HUES6 (cell line): ENCODE results near the gene C1S.

Experiments used
- H3K27ac ChIP-seq: 2 replicates; pipeline ENCODE4 v1.7.0; 2013; ENCODE audit warnings: low read depth, mild to moderate bottlenecking, low read length, inconsistent platforms
- H3K27me3 ChIP-seq: 2 replicates; pipeline ENCODE4 v1.6.1; 2013; ENCODE audit warnings: low read length; ENCODE audit not compliant: control insufficient read depth, insufficient read depth
- H3K36me3 ChIP-seq: 2 replicates; pipeline ENCODE4 v1.6.1; 2013; ENCODE audit warnings: low read length; ENCODE audit not compliant: control insufficient read depth, insufficient read depth
- H3K4me1 ChIP-seq: 2 replicates; pipeline ENCODE4 v1.6.1; 2013; ENCODE audit warnings: low read length; ENCODE audit not compliant: control insufficient read depth, insufficient read depth
- H3K4me3 ChIP-seq: 2 replicates; pipeline ENCODE4 v1.5.1; 2013; ENCODE audit warnings: low read depth, low read length
- H3K9ac ChIP-seq: one replicate; pipeline ENCODE4 v1.6.1; 2013; ENCODE audit warnings: mild to moderate bottlenecking, low read length
- H3K9me3 ChIP-seq: 2 replicates; pipeline ENCODE4 v1.6.1; 2013; ENCODE audit warnings: low read depth, low read length; ENCODE audit not compliant: control insufficient read depth, insufficient read depth

Gene C1S

GRCh38 chr12:7113389-7113871 lies 52.9 kb downstream of the C1S start:
- Histone ChIP-seq H3K27me3 (0 out of 2 replicates have a peak, but pooled peaks cover 12% of the 10 kb centered on the region), H3K9me3 (no peaks in the 10 kb centered on the region), H3K4me1 (peaks cover 8% of the 10 kb centered on the region), H3K27ac (no peak overlapping the region), H3K4me3 (no peak overlapping the region), H3K9ac (no peak overlapping the region), H3K36me3 (no peaks in the 10 kb centered on the region)

GRCh38 chr12:7114008-7114407 lies 53.5 kb downstream of the C1S start:
- H3K9ac ChIP-seq = no peak overlapping the region
- H3K4me1 ChIP-seq = peaks cover 8% of the 10 kb centered on the region
- H3K27me3 ChIP-seq = 0 out of 2 replicates have a peak, but pooled peaks cover 12% of the 10 kb centered on the region
- H3K27ac ChIP-seq = no peak overlapping the region
- H3K9me3 ChIP-seq = no peaks in the 10 kb centered on the region
- no peaks in the 10 kb centered on the region for H3K36me3 ChIP-seq
- no peak overlapping the region for H3K4me3 ChIP-seq

GRCh38 chr12:7114851-7115250 lies 54.3 kb downstream of the C1S start:
- Histone ChIP-seq H3K27ac (no peak overlapping the region), H3K4me3 (no peak overlapping the region), H3K9ac (no peak overlapping the region), H3K9me3 (no peaks in the 10 kb centered on the region), H3K36me3 (no peaks in the 10 kb centered on the region), H3K27me3 (0 out of 2 replicates have a peak, but pooled peaks cover 7% of the 10 kb centered on the region), H3K4me1 (peaks cover 3% of the 10 kb centered on the region; the same call in 1 of the 2 replicates)

- Histone ChIP-seq H3K4me3 (no peak overlapping the region), H3K9ac (no peak overlapping the region), H3K27me3 (0 out of 2 replicates have a peak, but pooled peaks cover 3% of the 10 kb centered on the region), H3K36me3 (no peaks in the 10 kb centered on the region), H3K27ac (no peak overlapping the region), H3K4me1 (peaks cover 3% of the 10 kb centered on the region; the same call in 1 of the 2 replicates), H3K9me3 (no peaks in the 10 kb centered on the region)
Measured at GRCh38 chr12:7116196-7116595, 55.7 kb downstream of the C1S start.

GRCh38 chr12:7116916-7117315 lies 56.4 kb downstream of the C1S start:
- H3K4me1 ChIP-seq = peaks cover 3% of the 10 kb centered on the region; the same call in 1 of the 2 replicates
- no peak overlapping the region for H3K27ac ChIP-seq
- no peak overlapping the region for H3K4me3 ChIP-seq
- H3K36me3 ChIP-seq = no peaks in the 10 kb centered on the region
- no peak overlapping the region for H3K9ac ChIP-seq
- no peaks in the 10 kb centered on the region for H3K9me3 ChIP-seq
- H3K27me3 ChIP-seq = 0 out of 2 replicates have a peak, but pooled peaks cover 3% of the 10 kb centered on the region

GRCh38 chr12:7117670-7118069 lies 57.2 kb downstream of the C1S start:
- Histone ChIP-seq H3K36me3 (no peaks in the 10 kb centered on the region), H3K9ac (no peak overlapping the region), H3K4me1 (peaks cover 3% of the 10 kb centered on the region; the same call in 1 of the 2 replicates), H3K9me3 (no peaks in the 10 kb centered on the region), H3K27ac (no peak overlapping the region), H3K4me3 (no peak overlapping the region), H3K27me3 (0 out of 2 replicates have a peak, but pooled peaks cover 3% of the 10 kb centered on the region)

GRCh38 chr12:7118881-7119280 lies 58.4 kb downstream of the C1S start:
- Histone ChIP-seq H3K27ac (no peak overlapping the region), H3K9ac (no peak overlapping the region), H3K9me3 (no peaks in the 10 kb centered on the region), H3K36me3 (no peaks in the 10 kb centered on the region), H3K27me3 (0 out of 2 replicates have a peak, but pooled peaks cover 3% of the 10 kb centered on the region), H3K4me3 (no peak overlapping the region), H3K4me1 (peaks cover 4% of the 10 kb centered on the region; the same call in 1 of the 2 replicates)

GRCh38 chr12:7120166-7120565 lies 59.6 kb downstream of the C1S start:
- Histone ChIP-seq H3K9me3 (no peaks in the 10 kb centered on the region), H3K9ac (no peak overlapping the region), H3K4me3 (no peak overlapping the region), H3K36me3 (no peaks in the 10 kb centered on the region), H3K27me3 (peaks cover 3% of the 10 kb centered on the region; the same call in 1 of the 2 replicates), H3K4me1 (peaks cover 4% of the 10 kb centered on the region; the same call in 1 of the 2 replicates), H3K27ac (no peak overlapping the region)
